ENCODE results near the gene PPP1R9A.
"Not testable (repeated sequence)": the region's sequence is repeated elsewhere in the genome, so short reads cannot be mapped to it uniquely, and the experiment has no call there.

Gene PPP1R9A

GRCh38 chr7:95004618-95005247 is 97.3 kb downstream of the PPP1R9A start:
- in situ Hi-C loops (cut with HindIII; ENCODE audit: low pct_ligation_motif_present, low pct_unique_long_range_greater_than_20kb, low sequenced_read_pairs), result no loop called here
- peak; percentile 90 for DNase-seq

- no peak for DNase-seq
- in situ Hi-C loops (cut with HindIII; ENCODE audit: low pct_ligation_motif_present, low pct_unique_long_range_greater_than_20kb, low sequenced_read_pairs), result no loop called here
Observed at GRCh38 chr7:95006010-95006409, 98.6 kb downstream of the PPP1R9A start.

GRCh38 chr7:95008773-95009172 is 101.4 kb downstream of the PPP1R9A start:
- DNase-seq; in situ Hi-C loops (cut with HindIII; ENCODE audit: low pct_ligation_motif_present, low pct_unique_long_range_greater_than_20kb, low sequenced_read_pairs): not testable (repeated sequence)

- in situ Hi-C loops (cut with HindIII; ENCODE audit: low pct_ligation_motif_present, low pct_unique_long_range_greater_than_20kb, low sequenced_read_pairs), result no loop called here
- DNase-seq, result peak; percentile 99
Observed at GRCh38 chr7:95011146-95011928, 103.9 kb downstream of the PPP1R9A start.

GRCh38 chr7:95011995-95012394 is 104.6 kb downstream of the PPP1R9A start:
- in situ Hi-C loops (cut with HindIII; ENCODE audit: low pct_ligation_motif_present, low pct_unique_long_range_greater_than_20kb, low sequenced_read_pairs), result no loop called here
- DNase-seq, result peak; percentile 84

- in situ Hi-C loops (cut with HindIII; ENCODE audit: low pct_ligation_motif_present, low pct_unique_long_range_greater_than_20kb, low sequenced_read_pairs), result no loop called here
- DNase-seq, result no peak
Observed at GRCh38 chr7:95018021-95018420, 110.6 kb downstream of the PPP1R9A start.

GRCh38 chr7:95026018-95026417 is 118.6 kb downstream of the PPP1R9A start:
- no peak for DNase-seq
- in situ Hi-C loops (cut with HindIII; ENCODE audit: low pct_ligation_motif_present, low pct_unique_long_range_greater_than_20kb, low sequenced_read_pairs), result no loop called here

- no peak for DNase-seq
- in situ Hi-C loops (cut with HindIII; ENCODE audit: low pct_ligation_motif_present, low pct_unique_long_range_greater_than_20kb, low sequenced_read_pairs), result no loop called here
Observed at GRCh38 chr7:95026421-95027072, 119.2 kb downstream of the PPP1R9A start.

- in situ Hi-C loops (cut with HindIII; ENCODE audit: low pct_ligation_motif_present, low pct_unique_long_range_greater_than_20kb, low sequenced_read_pairs), result no loop called here
- no peak for DNase-seq
Observed at GRCh38 chr7:95027234-95027872, 120.0 kb downstream of the PPP1R9A start.

GRCh38 chr7:95028683-95029082 is 121.3 kb downstream of the PPP1R9A start:
- in situ Hi-C loops (cut with HindIII; ENCODE audit: low pct_ligation_motif_present, low pct_unique_long_range_greater_than_20kb, low sequenced_read_pairs), result no loop called here
- no peak for DNase-seq

- in situ Hi-C loops (cut with HindIII; ENCODE audit: low pct_ligation_motif_present, low pct_unique_long_range_greater_than_20kb, low sequenced_read_pairs), result no loop called here
- no peak for DNase-seq
Observed at GRCh38 chr7:95035295-95035694, 127.9 kb downstream of the PPP1R9A start.

GRCh38 chr7:95041031-95041430 is 133.6 kb downstream of the PPP1R9A start:
- in situ Hi-C loops (cut with HindIII; ENCODE audit: low pct_ligation_motif_present, low pct_unique_long_range_greater_than_20kb, low sequenced_read_pairs), result no loop called here
- DNase-seq, result no peak

- in situ Hi-C loops (cut with HindIII; ENCODE audit: low pct_ligation_motif_present, low pct_unique_long_range_greater_than_20kb, low sequenced_read_pairs), result no loop called here
- peak; percentile 71 for DNase-seq
Observed at GRCh38 chr7:95045236-95045923, 138.0 kb downstream of the PPP1R9A start.

GRCh38 chr7:95046494-95047240 is 139.3 kb downstream of the PPP1R9A start:
- in situ Hi-C loops (cut with HindIII; ENCODE audit: low pct_ligation_motif_present, low pct_unique_long_range_greater_than_20kb, low sequenced_read_pairs), result no loop called here
- DNase-seq, result no peak

- in situ Hi-C loops (cut with HindIII; ENCODE audit: low pct_ligation_motif_present, low pct_unique_long_range_greater_than_20kb, low sequenced_read_pairs), result no loop called here
Observed at GRCh38 chr7:95047291-95047690, 139.9 kb downstream of the PPP1R9A start.

GRCh38 chr7:95052566-95053094 is 145.2 kb downstream of the PPP1R9A start:
- DNase-seq, result no peak
- in situ Hi-C loops (cut with HindIII; ENCODE audit: low pct_ligation_motif_present, low pct_unique_long_range_greater_than_20kb, low sequenced_read_pairs), result no loop called here

More at GRCh38 chr7:95047291-95047690, 139.9 kb downstream of the PPP1R9A start:
- DNase-seq, result no peak

GRCh38 chr7:95054386-95054785 is 147.0 kb downstream of the PPP1R9A start:
- no peak for DNase-seq
- in situ Hi-C loops (cut with HindIII; ENCODE audit: low pct_ligation_motif_present, low pct_unique_long_range_greater_than_20kb, low sequenced_read_pairs), result no loop called here

- in situ Hi-C loops (cut with HindIII; ENCODE audit: low pct_ligation_motif_present, low pct_unique_long_range_greater_than_20kb, low sequenced_read_pairs), result no loop called here
- DNase-seq, result no peak
Observed at GRCh38 chr7:95055295-95055694, 147.9 kb downstream of the PPP1R9A start.
